ENCODE data around the gene DOCK6.

Gene DOCK6, protein sequence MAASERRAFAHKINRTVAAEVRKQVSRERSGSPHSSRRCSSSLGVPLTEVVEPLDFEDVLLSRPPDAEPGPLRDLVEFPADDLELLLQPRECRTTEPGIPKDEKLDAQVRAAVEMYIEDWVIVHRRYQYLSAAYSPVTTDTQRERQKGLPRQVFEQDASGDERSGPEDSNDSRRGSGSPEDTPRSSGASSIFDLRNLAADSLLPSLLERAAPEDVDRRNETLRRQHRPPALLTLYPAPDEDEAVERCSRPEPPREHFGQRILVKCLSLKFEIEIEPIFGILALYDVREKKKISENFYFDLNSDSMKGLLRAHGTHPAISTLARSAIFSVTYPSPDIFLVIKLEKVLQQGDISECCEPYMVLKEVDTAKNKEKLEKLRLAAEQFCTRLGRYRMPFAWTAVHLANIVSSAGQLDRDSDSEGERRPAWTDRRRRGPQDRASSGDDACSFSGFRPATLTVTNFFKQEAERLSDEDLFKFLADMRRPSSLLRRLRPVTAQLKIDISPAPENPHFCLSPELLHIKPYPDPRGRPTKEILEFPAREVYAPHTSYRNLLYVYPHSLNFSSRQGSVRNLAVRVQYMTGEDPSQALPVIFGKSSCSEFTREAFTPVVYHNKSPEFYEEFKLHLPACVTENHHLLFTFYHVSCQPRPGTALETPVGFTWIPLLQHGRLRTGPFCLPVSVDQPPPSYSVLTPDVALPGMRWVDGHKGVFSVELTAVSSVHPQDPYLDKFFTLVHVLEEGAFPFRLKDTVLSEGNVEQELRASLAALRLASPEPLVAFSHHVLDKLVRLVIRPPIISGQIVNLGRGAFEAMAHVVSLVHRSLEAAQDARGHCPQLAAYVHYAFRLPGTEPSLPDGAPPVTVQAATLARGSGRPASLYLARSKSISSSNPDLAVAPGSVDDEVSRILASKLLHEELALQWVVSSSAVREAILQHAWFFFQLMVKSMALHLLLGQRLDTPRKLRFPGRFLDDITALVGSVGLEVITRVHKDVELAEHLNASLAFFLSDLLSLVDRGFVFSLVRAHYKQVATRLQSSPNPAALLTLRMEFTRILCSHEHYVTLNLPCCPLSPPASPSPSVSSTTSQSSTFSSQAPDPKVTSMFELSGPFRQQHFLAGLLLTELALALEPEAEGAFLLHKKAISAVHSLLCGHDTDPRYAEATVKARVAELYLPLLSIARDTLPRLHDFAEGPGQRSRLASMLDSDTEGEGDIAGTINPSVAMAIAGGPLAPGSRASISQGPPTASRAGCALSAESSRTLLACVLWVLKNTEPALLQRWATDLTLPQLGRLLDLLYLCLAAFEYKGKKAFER (N-terminal part only)

GRCh38 chr19:11261971-11262839 is at the start of gene DOCK6:
Gene DOCK6, minus strand, starts transcription at chr19:11262524. Its CDS starts 84 bp downstream, at chr19:11262440.
- DNase-seq: no peak

DNA sequence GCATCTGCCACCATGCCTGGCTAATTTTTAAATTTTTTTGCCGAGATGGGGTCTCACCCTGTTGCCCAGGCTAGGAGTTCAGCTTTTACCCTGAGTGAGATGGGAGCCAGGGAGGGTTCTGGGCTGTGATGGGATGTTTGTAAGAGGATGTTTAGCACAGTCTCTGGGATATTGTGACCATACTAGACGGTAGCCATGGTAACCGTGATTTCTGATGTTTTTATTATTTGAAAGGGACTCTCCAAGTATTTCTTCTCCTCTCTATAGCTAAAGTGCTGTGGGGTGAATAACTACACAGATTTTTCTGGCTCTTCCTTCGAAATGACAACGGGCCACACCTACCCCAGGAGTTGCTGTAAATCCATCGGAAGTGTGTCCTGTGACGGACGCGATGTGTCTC is 44.0 kb upstream of the DOCK6 start:
- DNase-seq: no peak

DNA sequence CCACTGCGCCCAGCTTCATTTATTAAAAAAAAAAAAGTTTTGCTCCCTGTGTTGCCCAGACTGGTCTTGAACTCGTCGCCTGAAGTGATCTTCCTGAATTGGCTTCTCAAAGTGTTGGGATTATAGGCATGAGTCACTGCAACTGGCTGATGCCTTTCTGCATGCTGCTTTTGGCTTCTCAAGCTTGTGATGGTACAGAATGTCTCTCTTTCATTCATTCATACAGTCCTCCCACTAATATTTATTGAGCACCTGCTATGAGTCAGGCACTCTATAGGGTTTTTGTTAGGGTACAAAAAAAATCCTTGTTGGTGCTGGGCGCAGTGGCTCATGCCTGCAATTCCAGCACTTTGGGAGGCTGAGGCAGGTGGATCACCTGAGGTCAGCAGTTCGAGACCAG is 42.6 kb upstream of the DOCK6 start:
- DNase-seq: no peak

DNA sequence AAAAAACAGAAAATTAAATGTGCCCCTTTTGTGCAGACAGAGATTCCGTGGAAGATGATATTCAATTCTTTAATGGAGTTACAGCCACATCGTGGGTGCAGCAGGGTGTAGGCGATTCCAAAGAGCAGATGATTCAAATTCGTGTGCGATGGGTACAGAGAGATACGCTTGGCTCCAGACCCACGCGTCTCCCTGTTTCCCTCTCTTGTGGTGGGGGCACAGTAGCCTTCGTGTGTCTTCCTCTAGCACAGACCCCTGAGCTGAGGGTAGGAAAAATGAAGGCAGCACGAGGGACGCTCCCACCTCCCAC is 38.4 kb upstream of the DOCK6 start:
- no peak for DNase-seq

DNA sequence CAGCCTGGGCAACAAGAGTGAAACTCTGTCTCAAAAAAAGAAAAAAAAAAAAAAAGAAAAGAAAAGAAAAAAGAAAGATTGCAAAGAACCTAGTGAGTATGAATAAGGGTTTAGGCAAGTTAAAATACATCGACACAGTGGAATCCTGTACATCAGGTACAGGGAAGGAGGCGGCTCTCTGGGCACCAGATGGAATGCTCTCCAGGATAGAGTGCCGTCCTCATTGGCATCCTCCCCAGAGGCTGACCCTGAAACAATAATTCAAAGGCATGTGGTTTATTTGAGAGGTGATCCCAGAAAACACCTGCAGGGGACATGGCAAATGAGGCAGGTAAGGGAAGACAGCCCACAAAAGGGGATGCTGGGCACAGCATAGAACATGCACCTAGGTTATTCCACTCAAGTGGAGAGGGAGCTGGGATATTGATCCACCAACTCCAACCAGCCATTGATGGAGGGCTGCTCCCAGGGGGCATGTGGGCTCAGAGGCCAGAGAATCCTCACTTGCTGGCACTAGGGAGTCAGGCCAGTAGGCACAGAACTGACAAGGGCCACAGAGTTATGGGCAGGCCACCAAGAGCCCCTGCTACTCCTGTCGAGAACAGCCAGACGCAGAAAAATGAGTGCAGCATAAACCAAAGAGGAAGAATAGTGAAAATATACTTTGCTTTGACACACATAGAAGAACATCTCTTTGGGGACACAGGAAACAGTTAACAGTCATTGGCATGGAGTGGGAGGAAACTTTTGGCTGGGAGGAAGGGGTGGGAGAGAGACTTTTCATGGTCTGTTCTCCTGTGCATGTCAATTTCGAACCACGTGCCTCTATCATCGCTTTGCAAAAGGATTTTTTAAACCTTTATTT is 37.9 kb upstream of the DOCK6 start:
- DNase-seq: no peak

DNA sequence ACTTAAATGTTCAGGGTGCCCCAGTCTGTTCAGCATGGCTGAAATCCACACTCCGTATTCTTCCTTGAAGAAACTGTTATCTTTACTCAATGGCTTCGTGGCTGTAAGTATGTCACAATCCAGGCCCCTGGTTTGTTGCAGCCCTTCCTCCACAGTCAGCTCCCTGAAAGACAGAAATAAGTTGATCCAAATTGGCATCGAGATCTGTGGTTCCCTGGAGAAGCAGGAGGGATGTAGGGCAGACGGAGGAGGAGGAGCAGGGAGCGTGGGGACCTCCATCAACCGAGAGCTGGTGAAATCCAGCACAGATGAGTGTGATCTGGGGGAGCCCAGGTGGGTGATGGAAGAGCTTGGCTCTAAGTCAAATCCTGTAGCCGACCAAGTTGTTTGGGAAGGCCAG is 33.9 kb upstream of the DOCK6 start:
- no peak for DNase-seq

DNA sequence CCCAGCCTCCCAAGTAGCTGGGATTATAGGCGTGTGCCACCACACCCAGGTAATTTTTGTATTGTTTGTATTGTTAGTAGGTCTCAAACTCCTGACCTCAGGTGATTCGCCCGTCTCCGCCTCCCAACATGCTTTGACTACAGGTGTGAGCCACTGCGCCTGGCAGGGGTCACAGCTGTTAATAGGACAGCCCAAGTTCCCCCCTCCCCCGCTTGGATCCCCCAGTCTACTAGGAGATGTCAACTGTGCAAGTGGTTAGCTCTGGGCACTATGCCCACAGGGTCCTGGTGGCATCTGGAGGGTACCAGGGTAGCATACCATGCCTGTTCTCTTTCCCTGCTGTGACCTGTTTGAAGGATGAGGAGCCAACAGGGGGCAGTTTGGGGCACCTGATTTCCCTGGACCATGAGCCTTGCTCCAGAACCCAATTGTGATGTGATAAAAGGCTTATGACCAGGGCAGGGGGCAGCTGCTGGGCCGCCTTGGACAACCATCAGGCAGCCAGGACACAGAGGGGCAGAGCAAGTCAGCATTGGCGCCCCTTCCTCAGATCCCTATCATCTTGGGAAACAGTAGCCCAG is 33.4 kb upstream of the DOCK6 start, which contains the start of gene TSPAN16:
Gene TSPAN16 (plus strand): TSS at position 496 of the 581 bp plus-strand sequence. CDS start 138 bp downstream, outside the sequence.
- DNase-seq: no peak

DNA sequence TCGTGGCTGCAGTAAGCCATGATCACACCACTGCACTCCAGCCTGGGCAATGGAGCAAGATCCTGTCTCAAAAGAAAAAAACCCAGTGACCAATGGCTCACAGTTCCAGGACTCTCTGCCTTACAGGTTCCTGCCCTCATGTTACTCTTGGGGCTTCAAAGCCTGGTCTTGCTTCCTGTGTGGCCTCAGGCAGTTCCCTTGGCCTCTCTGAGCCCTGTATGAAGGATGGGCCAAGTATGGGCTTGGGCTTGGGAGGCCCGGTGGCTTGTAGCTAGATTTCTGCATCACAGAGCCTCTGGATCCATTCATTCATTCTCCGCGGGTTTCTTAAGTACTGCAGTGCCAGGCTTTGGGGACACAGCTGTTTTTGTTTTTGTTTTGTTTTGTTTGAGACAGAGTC is 32.9 kb upstream of the DOCK6 start:
- no peak for DNase-seq

GRCh38 chr19:11293433-11294389 is 31.4 kb upstream of the DOCK6 start:
- peak; percentile 76 to 84 for DNase-seq

GRCh38 chr19:11291991-11292390 is 29.7 kb upstream of the DOCK6 start:
- no peak for DNase-seq

DNA sequence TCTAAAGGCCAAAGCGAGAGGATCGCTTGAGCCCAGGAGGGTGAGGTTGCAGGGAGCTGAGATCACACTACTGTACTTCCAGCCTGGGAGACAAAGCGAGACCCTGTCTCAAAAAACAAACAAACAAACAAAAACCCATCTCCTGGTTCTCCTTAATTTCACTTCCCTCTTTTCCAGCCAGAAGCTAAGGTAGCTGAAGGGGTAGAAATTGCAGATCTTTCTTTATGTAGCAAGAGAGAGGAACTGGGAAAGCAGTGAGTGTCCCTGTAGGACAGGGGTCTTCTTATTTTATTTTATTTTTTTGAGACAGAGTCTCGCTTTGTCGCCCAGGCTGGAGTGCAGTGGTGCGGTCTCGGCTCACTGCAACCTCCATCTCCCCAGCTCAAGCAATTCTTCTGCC is 29.1 kb upstream of the DOCK6 start:
- DNase-seq: no peak

GRCh38 chr19:11290256-11290655 is 27.9 kb upstream of the DOCK6 start:
- no peak for DNase-seq

DNA sequence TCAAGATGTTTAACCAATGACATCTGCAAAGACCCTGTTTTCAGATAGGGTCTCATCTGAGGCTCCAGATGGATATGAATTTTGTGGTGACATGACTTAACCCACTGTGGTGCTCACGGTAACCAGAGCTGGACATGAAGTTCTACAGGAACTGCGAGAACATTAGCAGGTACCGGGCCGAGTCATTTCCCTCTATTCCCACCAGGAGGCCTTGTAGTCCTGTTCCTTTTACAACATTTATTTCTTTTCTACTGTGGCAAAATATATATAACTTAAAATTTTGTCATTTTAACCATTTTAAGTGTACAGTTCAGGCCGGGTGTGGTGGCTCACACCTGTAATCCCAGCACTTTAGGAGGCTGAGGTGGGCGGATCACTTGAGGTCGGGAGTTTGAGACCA is 26.0 kb upstream of the DOCK6 start:
- no peak for DNase-seq

GRCh38 chr19:11286312-11286974 is 24.1 kb upstream of the DOCK6 start:
- no peak for DNase-seq

DNA sequence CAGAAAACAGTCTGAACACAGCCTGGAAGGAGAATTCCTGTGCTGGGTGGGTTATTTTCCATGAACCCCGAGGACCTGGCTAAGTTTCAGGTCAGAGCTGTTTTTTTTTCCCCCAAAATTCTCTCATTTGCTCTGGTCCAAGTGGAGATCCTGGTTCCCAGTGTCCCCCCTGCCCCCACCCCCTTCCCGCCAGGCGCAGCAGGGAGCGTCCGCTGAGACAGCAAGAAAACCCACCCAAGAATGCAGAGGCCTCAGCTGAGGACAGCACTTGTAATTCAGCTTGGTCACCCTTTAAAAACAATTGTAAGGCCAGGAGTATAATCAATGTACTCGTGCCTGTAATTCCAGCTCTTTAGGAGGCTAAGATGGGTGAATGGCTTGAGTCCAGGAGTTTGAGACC is 22.2 kb upstream of the DOCK6 start:
- DNase-seq: no peak

GRCh38 chr19:11281356-11282049 is 19.2 kb upstream of the DOCK6 start:
- no peak for DNase-seq

GRCh38 chr19:11279505-11280236 is 17.3 kb upstream of the DOCK6 start:
- no peak for DNase-seq
